ENCODE data around the gene ANGPTL1. TPM values are rescaled to one million over a fixed set of nuclear protein-coding genes. Genes with fewer than 3 reads are reported as not detected.

The ANGPTL1 gene
- total RNA-seq, 5 donors from 2014 or later (not counting 1 experiment from before 2014, with no cell fraction given), result 0.09 to 0.22 TPM; not detected in 3

- Mint-ChIP-seq H3K27me3 (no peaks in the 10 kb centered on the region), H3K4me1 (no peaks in the 10 kb centered on the region), H3K27ac (no peak overlapping the region), H3K4me3 (no peak overlapping the region), H3K9me3 (no peaks in the 10 kb centered on the region), H3K36me3 (peaks cover 17% of the 10 kb centered on the region)
- ChIA-PET POLR2A (no interaction called here), CTCF (no interaction called here)
- ATAC-seq (replicated peaks in 1 of 4) (no peak), DNase-seq (no peak)
- Histone ChIP-seq H3K27me3 (replicated peaks in 1 of 2; ENCODE audit: control insufficient read depth in 2 of 2, extremely low read depth in 1 of 2, insufficient read depth in 2 of 2, low read length in 1 of 2) (no peaks in the 10 kb centered on the region), H3K9me3 (no peaks in the 10 kb centered on the region), H3K4me3 (ENCODE audit: control insufficient read depth in 1 of 2, extremely low read depth in 1 of 2, low read length in 1 of 2) (no peak overlapping the region), H3K36me3 (ENCODE audit: control insufficient read depth in 2 of 2, extremely low read depth in 1 of 2, insufficient read depth in 1 of 2, low read length in 1 of 2) (no peaks in the 10 kb centered on the region), H3K27ac (ENCODE audit: low read length) (no peak overlapping the region), H3K4me1 (ENCODE audit: control insufficient read depth in 1 of 2, extremely low read depth in 1 of 2, insufficient read depth in 2 of 2, low read length in 2 of 2) (no peaks in the 10 kb centered on the region)
- WGBS (ENCODE audit: insufficient coverage), result no CpG with 5 or more reads among the region's 2 CpGs
Observed at GRCh38 chr1:178886551-178886950, 15.7 kb upstream of the ANGPTL1 start.

GRCh38 chr1:178885869-178886268 is 15.0 kb upstream of the ANGPTL1 start:
- no peak for ATAC-seq (replicated peaks in 1 of 4)
- WGBS (ENCODE audit: insufficient coverage), result no CpG with 5 or more reads among the region's 4 CpGs

GRCh38 chr1:178881950-178882349 is 11.1 kb upstream of the ANGPTL1 start:
- DNase-seq, result no peak
- no peaks in the 10 kb centered on the region for H3K36me3 ChIP-seq (ENCODE audit: control insufficient read depth in 2 of 2, extremely low read depth in 1 of 2, insufficient read depth in 1 of 2, low read length in 1 of 2)
- H3K27ac ChIP-seq (ENCODE audit: low read length), result no peak overlapping the region
- H3K4me3 ChIP-seq (ENCODE audit: control insufficient read depth in 1 of 2, extremely low read depth in 1 of 2, low read length in 1 of 2), result no peak overlapping the region
- no peak overlapping the region for H3K27ac Mint-ChIP-seq
- peaks cover 12% of the 10 kb centered on the region for H3K36me3 Mint-ChIP-seq
- H3K9me3 ChIP-seq, result no peaks in the 10 kb centered on the region
- ChIA-PET CTCF (interaction anchor here in 1 of 2 donors (0.6 kb wide), 1 partner anchor 422 kb away, joined by 4 read pairs; no protein-coding TSS in a partner anchor), POLR2A (no interaction called here)
- H3K27me3 Mint-ChIP-seq, result no peaks in the 10 kb centered on the region
- H3K9me3 Mint-ChIP-seq, result no peaks in the 10 kb centered on the region
- no peaks in the 10 kb centered on the region for H3K4me1 ChIP-seq (ENCODE audit: control insufficient read depth in 1 of 2, extremely low read depth in 1 of 2, insufficient read depth in 2 of 2, low read length in 2 of 2)
- H3K27me3 ChIP-seq (replicated peaks in 1 of 2; ENCODE audit: control insufficient read depth in 2 of 2, extremely low read depth in 1 of 2, insufficient read depth in 2 of 2, low read length in 1 of 2), result no peaks in the 10 kb centered on the region
- H3K4me1 Mint-ChIP-seq, result no peaks in the 10 kb centered on the region
- ATAC-seq (replicated peaks in 1 of 4), result no peak
- WGBS (ENCODE audit: insufficient coverage), result no CpG with 5 or more reads among the region's 3 CpGs
- H3K4me3 Mint-ChIP-seq, result no peak overlapping the region

More at GRCh38 chr1:178885869-178886268, 15.0 kb upstream of the ANGPTL1 start:
- DNase-seq, result no peak
- CTCF ChIA-PET, result no interaction called here
- H3K4me3 Mint-ChIP-seq, result no peak overlapping the region
- H3K27ac ChIP-seq (ENCODE audit: low read length), result no peak overlapping the region
- no peaks in the 10 kb centered on the region for H3K27me3 Mint-ChIP-seq
- H3K27ac Mint-ChIP-seq, result no peak overlapping the region
- no peaks in the 10 kb centered on the region for H3K9me3 Mint-ChIP-seq
- no peaks in the 10 kb centered on the region for H3K4me1 ChIP-seq (ENCODE audit: control insufficient read depth in 1 of 2, extremely low read depth in 1 of 2, insufficient read depth in 2 of 2, low read length in 2 of 2)
- H3K4me3 ChIP-seq (ENCODE audit: control insufficient read depth in 1 of 2, extremely low read depth in 1 of 2, low read length in 1 of 2), result no peak overlapping the region
- H3K9me3 ChIP-seq, result no peaks in the 10 kb centered on the region
- H3K36me3 Mint-ChIP-seq, result peaks cover 17% of the 10 kb centered on the region
- H3K4me1 Mint-ChIP-seq, result no peaks in the 10 kb centered on the region
- POLR2A ChIA-PET, result no interaction called here
- H3K27me3 ChIP-seq (replicated peaks in 1 of 2; ENCODE audit: control insufficient read depth in 2 of 2, extremely low read depth in 1 of 2, insufficient read depth in 2 of 2, low read length in 1 of 2), result no peaks in the 10 kb centered on the region
- H3K36me3 ChIP-seq (ENCODE audit: control insufficient read depth in 2 of 2, extremely low read depth in 1 of 2, insufficient read depth in 1 of 2, low read length in 1 of 2), result no peaks in the 10 kb centered on the region

- Histone ChIP-seq H3K36me3 (ENCODE audit: control insufficient read depth in 2 of 2, extremely low read depth in 1 of 2, insufficient read depth in 1 of 2, low read length in 1 of 2) (no peaks in the 10 kb centered on the region), H3K9me3 (no peaks in the 10 kb centered on the region), H3K4me1 (ENCODE audit: control insufficient read depth in 1 of 2, extremely low read depth in 1 of 2, insufficient read depth in 2 of 2, low read length in 2 of 2) (no peaks in the 10 kb centered on the region), H3K27me3 (replicated peaks in 1 of 2; ENCODE audit: control insufficient read depth in 2 of 2, extremely low read depth in 1 of 2, insufficient read depth in 2 of 2, low read length in 1 of 2) (no peaks in the 10 kb centered on the region), H3K4me3 (ENCODE audit: control insufficient read depth in 1 of 2, extremely low read depth in 1 of 2, low read length in 1 of 2) (no peak overlapping the region), H3K27ac (ENCODE audit: low read length) (no peak overlapping the region)
- H3K27ac Mint-ChIP-seq, result no peak overlapping the region
- no CpG with 5 or more reads among the region's 3 CpGs for WGBS (ENCODE audit: insufficient coverage)
- peaks cover 3% of the 10 kb centered on the region for H3K36me3 Mint-ChIP-seq
- no peaks in the 10 kb centered on the region for H3K4me1 Mint-ChIP-seq
- ChIA-PET CTCF (no interaction called here), POLR2A (interaction anchor here in 1 of 2 donors (1.0 kb wide), 1 partner anchor 15 kb away, joined by 4 read pairs; no protein-coding TSS in a partner anchor)
- no peaks in the 10 kb centered on the region for H3K9me3 Mint-ChIP-seq
- ATAC-seq (replicated peaks in 1 of 4), result no peak
- H3K27me3 Mint-ChIP-seq, result no peaks in the 10 kb centered on the region
- H3K4me3 Mint-ChIP-seq, result no peak overlapping the region
- DNase-seq, result no peak
Observed at GRCh38 chr1:178877896-178878295, 7.0 kb upstream of the ANGPTL1 start.

- Mint-ChIP-seq H3K27ac (no peak overlapping the region), H3K36me3 (peaks cover 3% of the 10 kb centered on the region), H3K4me3 (no peak overlapping the region), H3K9me3 (no peaks in the 10 kb centered on the region), H3K4me1 (no peaks in the 10 kb centered on the region), H3K27me3 (no peaks in the 10 kb centered on the region)
- POLR2A ChIA-PET, result no interaction called here
- Histone ChIP-seq H3K9me3 (no peaks in the 10 kb centered on the region), H3K36me3 (ENCODE audit: control insufficient read depth in 2 of 2, extremely low read depth in 1 of 2, insufficient read depth in 1 of 2, low read length in 1 of 2) (no peaks in the 10 kb centered on the region), H3K27me3 (replicated peaks in 1 of 2; ENCODE audit: control insufficient read depth in 2 of 2, extremely low read depth in 1 of 2, insufficient read depth in 2 of 2, low read length in 1 of 2) (no peaks in the 10 kb centered on the region), H3K27ac (ENCODE audit: low read length) (no peak overlapping the region), H3K4me3 (ENCODE audit: control insufficient read depth in 1 of 2, extremely low read depth in 1 of 2, low read length in 1 of 2) (no peak overlapping the region), H3K4me1 (ENCODE audit: control insufficient read depth in 1 of 2, extremely low read depth in 1 of 2, insufficient read depth in 2 of 2, low read length in 2 of 2) (no peaks in the 10 kb centered on the region)
- CTCF ChIA-PET, result no interaction called here
- ATAC-seq (replicated peaks in 1 of 4) (no peak), DNase-seq (no peak)
Observed at GRCh38 chr1:178875936-178876335, 5.1 kb upstream of the ANGPTL1 start.

GRCh38 chr1:178874966-178875365 is 4.1 kb upstream of the ANGPTL1 start:
- ATAC-seq (replicated peaks in 1 of 4) (no peak), DNase-seq (no peak)
- Mint-ChIP-seq H3K9me3 (no peaks in the 10 kb centered on the region), H3K4me1 (no peaks in the 10 kb centered on the region), H3K4me3 (no peak overlapping the region), H3K27ac (no peak overlapping the region), H3K27me3 (no peaks in the 10 kb centered on the region), H3K36me3 (peaks cover 3% of the 10 kb centered on the region)
- CTCF ChIA-PET, result no interaction called here
- POLR2A ChIA-PET, result no interaction called here
- Histone ChIP-seq H3K4me3 (ENCODE audit: control insufficient read depth in 1 of 2, extremely low read depth in 1 of 2, low read length in 1 of 2) (no peak overlapping the region), H3K27me3 (replicated peaks in 1 of 2; ENCODE audit: control insufficient read depth in 2 of 2, extremely low read depth in 1 of 2, insufficient read depth in 2 of 2, low read length in 1 of 2) (no peaks in the 10 kb centered on the region), H3K36me3 (ENCODE audit: control insufficient read depth in 2 of 2, extremely low read depth in 1 of 2, insufficient read depth in 1 of 2, low read length in 1 of 2) (no peaks in the 10 kb centered on the region), H3K4me1 (ENCODE audit: control insufficient read depth in 1 of 2, extremely low read depth in 1 of 2, insufficient read depth in 2 of 2, low read length in 2 of 2) (no peaks in the 10 kb centered on the region), H3K27ac (ENCODE audit: low read length) (no peak overlapping the region), H3K9me3 (no peaks in the 10 kb centered on the region)
- no CpG with 5 or more reads among the region's 2 CpGs for WGBS (ENCODE audit: insufficient coverage)

Data from T-cell (primary cell).